Measurements from ENCODE around the gene ERLIN1. TPM values are rescaled to one million over a fixed set of nuclear protein-coding genes. Genes with fewer than 3 reads are reported as not detected.
"Not testable (repeated sequence)": the region's sequence is repeated elsewhere in the genome, so short reads cannot be mapped to it uniquely, and the experiment has no call there.

The ERLIN1 gene
- total RNA-seq, 2 donors from 2014 or later = 12.1 to 19.1 TPM

DNA sequence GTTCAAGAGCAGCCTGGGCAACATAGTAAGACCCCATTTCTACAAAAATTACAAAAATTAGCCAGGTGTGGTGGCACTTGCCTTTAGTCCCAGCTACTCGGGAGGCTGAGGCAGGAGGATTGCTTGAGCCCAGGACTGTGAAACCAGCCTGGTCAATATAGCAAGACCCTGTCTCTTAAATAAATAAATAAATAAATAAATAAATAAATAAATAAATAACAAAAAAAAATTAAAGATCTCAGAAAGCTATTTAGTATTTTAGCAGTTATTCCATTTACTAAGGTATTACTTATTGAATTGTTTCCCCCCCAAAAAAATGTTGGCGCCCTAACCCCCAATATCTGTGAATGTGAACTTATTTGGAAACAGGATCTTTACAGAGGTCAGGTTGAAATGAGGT lies 53.4 kb downstream of the ERLIN1 start:
- H3K4me3 Mint-ChIP-seq = no peak overlapping the region
- H3K9me3 Mint-ChIP-seq = peaks cover 4% of the 10 kb centered on the region
- no peak overlapping the region for H3K27ac Mint-ChIP-seq
- no peaks in the 10 kb centered on the region for H3K36me3 Mint-ChIP-seq (ENCODE audit: low read depth)
- no peak for ATAC-seq (replicated peaks)
- no peaks in the 10 kb centered on the region for H3K4me1 Mint-ChIP-seq
- peaks cover 18% of the 10 kb centered on the region for H3K27me3 Mint-ChIP-seq

DNA sequence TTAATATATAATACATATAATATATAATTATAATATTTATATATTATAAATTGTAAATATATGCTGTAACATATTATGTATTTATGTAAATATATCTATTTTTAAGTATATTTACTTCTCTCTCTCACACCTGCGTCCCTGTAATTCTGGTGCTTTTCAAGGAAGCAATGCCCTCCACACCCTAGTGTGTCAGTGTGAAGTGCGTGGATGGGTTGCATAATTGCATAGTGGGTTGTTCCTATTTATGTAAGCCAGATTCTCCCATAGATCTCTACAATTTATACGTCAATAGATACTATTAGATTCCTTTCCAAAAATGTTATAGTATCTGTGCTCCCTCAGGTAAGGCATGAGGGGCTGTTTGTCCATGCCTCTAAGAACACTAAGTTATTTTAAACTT lies 54.3 kb downstream of the ERLIN1 start:
- no peak overlapping the region for H3K27ac Mint-ChIP-seq
- H3K4me3 Mint-ChIP-seq = no peak overlapping the region
- no peaks in the 10 kb centered on the region for H3K4me1 Mint-ChIP-seq
- H3K36me3 Mint-ChIP-seq (ENCODE audit: low read depth) = no peaks in the 10 kb centered on the region
- peaks cover 18% of the 10 kb centered on the region for H3K27me3 Mint-ChIP-seq
- ATAC-seq (replicated peaks) = no peak
- peaks cover 4% of the 10 kb centered on the region for H3K9me3 Mint-ChIP-seq

DNA sequence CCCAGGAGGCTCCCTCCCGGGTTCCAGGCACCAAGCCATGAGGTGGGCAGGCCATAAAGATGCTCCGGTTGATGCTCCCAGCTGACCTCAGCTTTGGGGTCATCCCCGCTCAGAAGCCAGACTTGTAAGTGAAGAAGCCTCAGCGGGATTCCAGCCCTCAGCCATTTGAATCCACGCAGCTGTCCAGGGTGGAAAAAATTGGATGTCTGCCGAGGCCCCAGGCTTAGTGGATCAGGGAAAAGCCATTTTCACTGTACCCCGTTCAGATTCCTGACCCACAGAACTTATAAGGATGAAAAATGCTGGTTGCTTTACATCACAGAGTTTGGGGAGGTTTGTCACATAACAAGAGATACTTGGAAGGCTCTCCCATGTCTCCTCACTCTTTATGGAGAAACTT lies 55.0 kb downstream of the ERLIN1 start:
- peaks cover 18% of the 10 kb centered on the region for H3K27me3 Mint-ChIP-seq
- no peaks in the 10 kb centered on the region for H3K4me1 Mint-ChIP-seq
- H3K36me3 Mint-ChIP-seq (ENCODE audit: low read depth) = no peaks in the 10 kb centered on the region
- no peak for ATAC-seq (replicated peaks)
- peaks cover 4% of the 10 kb centered on the region for H3K9me3 Mint-ChIP-seq
- no peak overlapping the region for H3K27ac Mint-ChIP-seq
- no peak overlapping the region for H3K4me3 Mint-ChIP-seq

DNA sequence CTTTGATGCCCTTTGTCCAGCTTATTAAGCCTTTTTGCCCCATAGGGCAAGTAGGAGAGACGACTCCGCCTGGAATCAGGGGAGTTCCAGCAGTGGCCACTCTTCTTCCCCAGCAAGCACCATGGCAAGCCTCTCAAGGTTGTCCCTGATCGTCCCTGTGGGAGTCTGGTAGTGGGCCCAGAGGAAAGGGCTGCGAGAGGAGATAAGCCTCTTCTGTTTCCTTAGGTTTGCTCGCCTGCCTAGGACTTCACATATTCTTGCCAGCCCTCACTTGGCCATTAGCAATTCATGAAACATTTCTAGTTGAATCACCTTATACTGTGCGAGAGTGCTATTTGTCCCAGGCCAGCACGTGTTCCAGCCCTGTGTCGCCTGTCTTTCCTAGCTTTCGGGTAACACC lies 56.4 kb downstream of the ERLIN1 start:
- H3K27ac Mint-ChIP-seq = no peak overlapping the region
- H3K4me1 Mint-ChIP-seq = no peaks in the 10 kb centered on the region
- no peak for ATAC-seq (replicated peaks)
- no peaks in the 10 kb centered on the region for H3K36me3 Mint-ChIP-seq (ENCODE audit: low read depth)
- peaks cover 18% of the 10 kb centered on the region for H3K27me3 Mint-ChIP-seq
- peaks cover 4% of the 10 kb centered on the region for H3K9me3 Mint-ChIP-seq
- H3K4me3 Mint-ChIP-seq = no peak overlapping the region

DNA sequence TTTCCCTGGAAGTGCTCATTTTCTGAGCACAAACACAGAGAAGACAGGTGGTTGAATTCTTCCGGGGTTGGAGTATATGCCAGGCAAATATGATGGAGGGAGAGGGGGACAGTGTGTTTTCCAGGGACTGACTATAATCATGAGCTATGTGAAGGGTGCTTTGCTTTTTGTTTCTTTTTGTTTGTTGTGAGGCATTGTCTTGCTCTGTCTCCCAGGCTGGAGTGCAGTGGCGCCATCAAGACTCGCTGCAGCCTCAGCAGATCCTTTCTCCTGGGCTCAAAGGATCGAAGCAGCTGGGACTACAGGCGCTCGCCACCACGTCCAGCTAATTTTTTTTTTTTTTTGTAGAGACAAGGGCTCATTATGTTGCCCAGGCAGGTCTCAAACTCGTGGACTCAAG lies 56.9 kb downstream of the ERLIN1 start:
- ATAC-seq (replicated peaks) = no peak
- Mint-ChIP-seq H3K27me3 (peaks cover 17% of the 10 kb centered on the region), H3K4me1 (no peaks in the 10 kb centered on the region), H3K4me3 (no peak overlapping the region), H3K9me3 (peaks cover 3% of the 10 kb centered on the region), H3K27ac (no peak overlapping the region), H3K36me3 (ENCODE audit: low read depth) (no peaks in the 10 kb centered on the region)

DNA sequence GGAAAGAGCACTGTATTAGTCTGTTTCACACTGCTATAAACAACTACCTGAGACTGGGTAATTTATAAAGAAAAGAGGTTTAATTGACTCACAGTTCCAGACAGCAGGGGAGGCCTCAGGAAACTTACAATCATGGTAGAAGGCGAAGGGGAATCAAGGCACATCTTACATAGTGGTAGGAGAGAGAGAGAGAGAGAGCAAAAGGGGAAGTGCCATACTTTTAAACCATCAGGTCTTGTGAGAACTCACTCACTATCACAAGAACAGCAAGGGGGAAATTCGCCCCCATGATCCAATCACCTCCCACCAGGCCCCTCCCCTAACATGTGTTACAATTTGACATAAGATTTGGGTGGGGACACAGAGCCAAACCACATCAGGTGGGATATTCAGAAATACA lies 60.5 kb downstream of the ERLIN1 start:
- not testable (repeated sequence) for H3K36me3 Mint-ChIP-seq (ENCODE audit: low read depth); H3K27me3 Mint-ChIP-seq; H3K4me3 Mint-ChIP-seq; H3K4me1 Mint-ChIP-seq; H3K27ac Mint-ChIP-seq; ATAC-seq (replicated peaks); H3K9me3 Mint-ChIP-seq

DNA sequence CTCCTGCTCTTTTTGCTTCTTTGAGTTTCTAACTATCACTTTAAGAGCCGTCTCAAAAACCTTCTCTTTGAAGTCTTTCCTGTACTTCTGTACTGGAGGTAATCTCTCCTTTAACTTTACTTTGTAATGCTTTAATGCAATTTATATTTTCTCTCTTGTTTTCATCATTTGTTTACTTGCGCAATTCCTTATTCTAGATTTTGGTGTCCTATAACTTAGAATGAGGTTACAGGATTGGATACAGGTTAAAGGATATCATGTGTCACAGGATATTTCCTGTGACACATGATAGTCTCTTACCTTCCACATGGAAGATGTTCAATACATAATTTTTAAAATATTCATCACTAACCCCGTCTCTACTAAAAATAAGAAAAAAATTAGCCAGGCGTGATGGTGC lies 61.7 kb downstream of the ERLIN1 start:
- no peak overlapping the region for H3K4me3 Mint-ChIP-seq
- H3K36me3 Mint-ChIP-seq (ENCODE audit: low read depth) = no peaks in the 10 kb centered on the region
- no peaks in the 10 kb centered on the region for H3K9me3 Mint-ChIP-seq
- peaks cover 4% of the 10 kb centered on the region for H3K27me3 Mint-ChIP-seq
- H3K27ac Mint-ChIP-seq = no peak overlapping the region
- peaks cover 5% of the 10 kb centered on the region for H3K4me1 Mint-ChIP-seq
- ATAC-seq (replicated peaks) = no peak

DNA sequence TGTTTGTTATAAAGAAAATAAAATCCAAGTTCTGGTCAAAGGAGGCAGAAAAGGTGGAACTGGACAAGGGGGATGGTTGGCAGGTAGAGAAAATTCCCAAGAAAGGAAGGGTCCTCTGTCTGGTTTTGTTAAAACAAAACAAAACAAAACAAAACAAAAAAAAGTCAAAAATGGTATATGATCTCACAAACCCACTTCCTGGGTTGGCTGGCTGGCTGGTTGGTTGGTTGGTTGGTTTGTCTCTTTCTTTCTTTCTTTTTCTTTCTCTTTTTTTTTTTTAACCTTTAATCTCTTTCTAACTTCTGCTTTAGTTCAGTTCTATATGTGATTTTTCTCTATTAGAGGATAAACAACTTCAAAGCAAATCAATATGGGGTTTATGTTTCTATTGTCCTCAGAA lies 63.0 kb downstream of the ERLIN1 start:
- Mint-ChIP-seq H3K27ac (peak overlapping the region; percentile 70), H3K4me3 (no peak overlapping the region), H3K36me3 (ENCODE audit: low read depth) (no peaks in the 10 kb centered on the region), H3K4me1 (peaks cover 5% of the 10 kb centered on the region), H3K27me3 (peaks cover 6% of the 10 kb centered on the region), H3K9me3 (no peaks in the 10 kb centered on the region)
- ATAC-seq (replicated peaks) = no peak

DNA sequence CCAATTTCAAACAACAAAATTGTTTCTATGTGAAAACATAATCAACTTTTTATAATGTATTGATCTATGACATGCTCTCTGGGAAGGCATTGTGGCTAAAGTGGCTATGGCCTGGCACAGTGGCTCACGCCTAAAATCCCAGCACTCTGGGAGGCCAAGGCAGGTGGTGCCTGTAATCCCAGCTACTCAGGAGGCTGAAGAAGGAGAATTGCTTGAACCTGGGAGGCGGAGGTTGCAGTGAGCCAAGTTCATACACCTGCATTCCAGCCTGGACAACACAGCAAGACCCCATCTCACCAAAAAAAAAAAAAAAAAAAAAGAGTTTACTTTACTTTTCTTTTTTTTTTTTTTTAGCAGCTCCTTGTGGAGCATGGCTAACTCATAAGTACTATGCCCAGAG lies 65.3 kb downstream of the ERLIN1 start:
- H3K36me3 Mint-ChIP-seq (ENCODE audit: low read depth) = no peaks in the 10 kb centered on the region
- no peaks in the 10 kb centered on the region for H3K9me3 Mint-ChIP-seq
- H3K27ac Mint-ChIP-seq = no peak overlapping the region
- ATAC-seq (replicated peaks) = no peak
- H3K4me1 Mint-ChIP-seq = peaks cover 5% of the 10 kb centered on the region
- no peak overlapping the region for H3K4me3 Mint-ChIP-seq
- peaks cover 16% of the 10 kb centered on the region for H3K27me3 Mint-ChIP-seq

DNA sequence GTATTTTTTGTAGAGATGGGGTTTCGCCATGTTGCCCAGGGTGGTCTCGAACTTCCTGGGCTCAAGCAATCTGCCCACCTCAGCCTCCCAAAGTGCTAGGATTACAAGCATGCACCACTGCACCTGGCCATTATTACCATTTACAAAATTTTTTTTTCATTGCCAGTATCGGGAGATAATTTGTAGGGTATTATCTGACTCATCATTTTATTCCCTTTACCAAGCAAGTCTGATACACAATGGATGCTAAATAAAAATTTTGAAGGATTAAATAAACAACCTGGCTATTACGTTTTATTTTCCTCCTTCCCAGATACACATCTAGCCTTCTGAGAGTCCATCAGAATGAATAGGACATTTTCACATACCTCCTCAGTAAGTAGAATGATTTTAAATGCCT lies 66.1 kb downstream of the ERLIN1 start:
- ATAC-seq (replicated peaks) = no peak
- Mint-ChIP-seq H3K4me3 (no peak overlapping the region), H3K27ac (no peak overlapping the region), H3K27me3 (peaks cover 22% of the 10 kb centered on the region), H3K9me3 (no peaks in the 10 kb centered on the region), H3K36me3 (ENCODE audit: low read depth) (no peaks in the 10 kb centered on the region), H3K4me1 (peaks cover 5% of the 10 kb centered on the region)

DNA sequence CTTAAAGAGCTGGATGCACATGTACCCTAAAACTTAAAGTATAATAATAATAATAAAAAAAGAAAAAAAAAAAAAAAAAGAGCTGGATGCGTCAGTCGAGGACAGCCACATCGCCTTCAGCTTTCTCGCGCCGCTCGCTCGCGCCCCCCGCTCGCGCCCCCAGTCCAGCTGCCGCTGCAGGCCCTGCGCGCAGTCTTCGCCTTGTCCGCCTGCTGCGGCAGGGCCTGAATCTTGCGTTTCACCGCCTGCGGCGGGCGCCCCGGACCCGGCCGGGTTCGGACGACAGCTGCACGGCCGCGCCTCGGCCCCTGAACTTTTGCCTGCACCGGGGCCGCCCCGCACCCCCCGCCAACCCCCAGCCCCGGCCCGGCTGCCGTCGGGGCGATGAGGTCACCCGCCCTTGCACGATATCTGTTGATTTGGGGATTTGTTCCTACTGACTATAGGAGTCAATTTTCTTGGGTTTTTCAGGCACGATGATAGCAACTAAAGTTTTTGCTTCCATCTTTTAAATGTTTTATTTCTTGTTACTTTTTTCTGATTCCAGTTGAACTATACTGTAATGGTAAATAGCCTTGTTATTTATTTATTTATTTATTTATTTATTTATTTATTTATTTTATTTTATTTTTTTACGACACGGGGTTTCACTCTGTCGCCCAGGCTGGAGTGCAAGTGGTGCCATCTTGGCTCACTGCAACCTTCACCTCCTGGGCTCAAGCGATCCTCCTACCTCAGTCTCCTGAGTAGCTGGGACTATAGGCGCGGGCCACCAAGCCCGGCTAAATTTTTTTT lies 70.7 kb downstream of the ERLIN1 start:
- peaks cover 31% of the 10 kb centered on the region for H3K27me3 Mint-ChIP-seq
- ATAC-seq (replicated peaks) = no peak
- no peak overlapping the region for H3K27ac Mint-ChIP-seq
- H3K4me1 Mint-ChIP-seq = no peaks in the 10 kb centered on the region
- no peak overlapping the region for H3K4me3 Mint-ChIP-seq
- no peaks in the 10 kb centered on the region for H3K9me3 Mint-ChIP-seq
- no peaks in the 10 kb centered on the region for H3K36me3 Mint-ChIP-seq (ENCODE audit: low read depth)

DNA sequence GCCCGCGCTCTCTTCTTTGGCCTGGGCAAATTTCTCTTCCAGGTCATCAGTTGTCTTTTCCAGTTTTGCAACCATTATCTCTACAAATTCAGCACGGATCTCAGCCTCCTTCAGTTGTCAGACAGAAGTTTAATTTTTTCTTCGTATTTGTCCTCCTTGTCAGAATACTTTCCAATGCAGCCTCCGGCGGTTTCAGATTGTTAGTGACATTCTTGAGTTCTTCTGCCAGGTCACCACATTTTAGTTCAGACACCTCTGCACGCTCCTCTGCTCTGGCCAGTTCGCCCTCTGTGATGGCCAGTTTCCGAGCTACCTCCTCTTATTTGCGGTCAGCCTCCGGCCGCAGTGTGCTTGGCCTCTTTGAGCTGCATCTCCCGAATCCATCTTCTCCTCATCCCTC lies 71.4 kb downstream of the ERLIN1 start:
- no peak for ATAC-seq (replicated peaks)
- H3K4me1 Mint-ChIP-seq = no peaks in the 10 kb centered on the region
- no peaks in the 10 kb centered on the region for H3K36me3 Mint-ChIP-seq (ENCODE audit: low read depth)
- no peak overlapping the region for H3K4me3 Mint-ChIP-seq
- no peak overlapping the region for H3K27ac Mint-ChIP-seq
- H3K9me3 Mint-ChIP-seq = no peaks in the 10 kb centered on the region
- H3K27me3 Mint-ChIP-seq = peaks cover 31% of the 10 kb centered on the region

DNA sequence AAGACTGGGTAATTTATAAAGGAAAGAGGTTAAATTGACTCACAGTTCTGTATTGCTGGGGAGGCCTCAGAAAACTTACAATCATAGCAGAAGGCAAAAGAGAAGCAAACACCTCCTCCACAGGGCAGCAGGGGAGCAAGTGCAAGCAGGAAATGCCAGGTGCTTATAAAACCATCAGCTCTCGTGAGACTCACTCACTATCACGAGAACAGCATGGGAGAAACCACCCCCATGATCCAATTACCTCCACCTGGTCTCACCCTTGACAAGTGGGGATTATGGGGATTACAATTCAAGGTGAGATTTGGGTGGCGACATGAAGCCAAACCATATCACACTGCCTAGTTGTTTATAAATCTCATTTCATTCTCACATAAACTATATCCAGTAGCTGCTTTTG lies 76.2 kb downstream of the ERLIN1 start:
- no peak for ATAC-seq (replicated peaks)
- no peak overlapping the region for H3K4me3 Mint-ChIP-seq
- H3K27ac Mint-ChIP-seq = no peak overlapping the region
- no peaks in the 10 kb centered on the region for H3K4me1 Mint-ChIP-seq
- H3K27me3 Mint-ChIP-seq = peaks cover 14% of the 10 kb centered on the region
- no peaks in the 10 kb centered on the region for H3K36me3 Mint-ChIP-seq (ENCODE audit: low read depth)
- no peaks in the 10 kb centered on the region for H3K9me3 Mint-ChIP-seq

DNA sequence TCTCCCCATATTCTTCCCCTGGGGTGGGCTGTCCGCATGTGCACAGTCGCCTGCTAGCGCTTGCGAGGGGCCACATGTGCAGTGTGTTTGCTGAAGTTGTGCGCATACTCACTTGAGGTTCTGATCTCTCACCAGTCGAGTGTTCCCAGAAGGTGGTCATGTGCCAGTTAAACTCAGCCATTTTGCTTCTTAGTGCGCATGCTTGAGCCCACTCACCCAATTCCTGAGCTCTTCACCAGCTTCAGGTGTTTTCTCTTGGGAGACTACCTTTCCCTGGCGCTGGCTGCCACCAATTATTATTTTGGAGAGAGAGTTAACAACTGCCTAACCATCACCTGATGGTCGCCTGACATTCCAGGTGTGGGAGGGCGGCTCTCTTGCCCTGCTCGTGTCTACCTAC lies 79.0 kb downstream of the ERLIN1 start:
- Mint-ChIP-seq H3K27me3 (peaks cover 19% of the 10 kb centered on the region), H3K4me3 (no peak overlapping the region), H3K36me3 (ENCODE audit: low read depth) (no peaks in the 10 kb centered on the region), H3K4me1 (no peaks in the 10 kb centered on the region), H3K9me3 (no peaks in the 10 kb centered on the region), H3K27ac (no peak overlapping the region)
- no peak for ATAC-seq (replicated peaks)

DNA sequence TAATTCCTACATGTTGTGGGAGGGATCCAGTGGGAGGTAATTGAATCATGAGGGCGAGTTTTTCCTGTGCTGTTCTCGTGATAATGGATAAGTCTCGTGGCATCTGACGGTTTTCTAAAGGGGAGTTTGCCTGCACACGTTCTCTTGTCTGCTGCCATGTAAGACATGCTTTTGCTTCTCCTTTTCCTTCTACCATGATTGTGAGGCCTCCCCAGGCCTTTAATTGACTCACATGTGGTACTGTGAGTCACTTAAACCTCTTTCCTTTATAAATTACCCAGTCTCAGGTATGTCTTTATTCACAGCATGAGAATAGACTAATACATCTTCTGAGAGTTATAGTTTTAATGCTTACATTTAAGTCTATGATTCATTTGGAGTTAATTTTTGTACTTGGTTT lies 81.5 kb downstream of the ERLIN1 start:
- ATAC-seq (replicated peaks) = no peak
- Mint-ChIP-seq H3K4me3 (no peak overlapping the region), H3K27me3 (peaks cover 29% of the 10 kb centered on the region), H3K9me3 (no peaks in the 10 kb centered on the region), H3K36me3 (ENCODE audit: low read depth) (no peaks in the 10 kb centered on the region), H3K27ac (no peak overlapping the region), H3K4me1 (no peaks in the 10 kb centered on the region)

DNA sequence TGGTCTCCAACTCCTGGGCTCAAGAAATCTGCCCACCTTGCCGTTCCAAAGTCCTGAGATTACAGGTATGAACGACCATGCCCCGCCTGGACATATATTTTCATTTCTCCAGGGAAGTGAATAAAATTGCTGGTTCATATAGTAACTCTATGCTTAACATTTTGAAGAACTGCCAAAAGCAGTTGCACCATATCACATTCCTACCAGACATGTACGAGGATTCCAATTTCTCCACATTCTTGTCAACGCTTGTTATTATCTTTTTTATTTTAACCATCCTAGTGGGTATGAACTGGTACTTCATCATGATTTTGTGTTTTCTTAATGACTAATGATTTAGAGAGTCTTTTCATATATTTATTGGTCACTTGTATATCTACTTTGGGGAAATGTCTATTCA lies 82.2 kb downstream of the ERLIN1 start:
- Mint-ChIP-seq H3K36me3 (ENCODE audit: low read depth) (no peaks in the 10 kb centered on the region), H3K4me3 (no peak overlapping the region), H3K27ac (no peak overlapping the region), H3K27me3 (peaks cover 29% of the 10 kb centered on the region), H3K4me1 (no peaks in the 10 kb centered on the region), H3K9me3 (no peaks in the 10 kb centered on the region)
- no peak for ATAC-seq (replicated peaks)
